ENCODE data around the gene MRPL14. TPM values are rescaled to one million over a fixed set of nuclear protein-coding genes. Genes with fewer than 3 reads are reported as not detected.

MRPL14 gene
- total and polyA plus RNA-seq, 10 of the 15 experiments (the other 5 are each of a cell fraction or from before 2014, with no cell fraction given) = 80.5 to 294 (median 122) TPM

DNA sequence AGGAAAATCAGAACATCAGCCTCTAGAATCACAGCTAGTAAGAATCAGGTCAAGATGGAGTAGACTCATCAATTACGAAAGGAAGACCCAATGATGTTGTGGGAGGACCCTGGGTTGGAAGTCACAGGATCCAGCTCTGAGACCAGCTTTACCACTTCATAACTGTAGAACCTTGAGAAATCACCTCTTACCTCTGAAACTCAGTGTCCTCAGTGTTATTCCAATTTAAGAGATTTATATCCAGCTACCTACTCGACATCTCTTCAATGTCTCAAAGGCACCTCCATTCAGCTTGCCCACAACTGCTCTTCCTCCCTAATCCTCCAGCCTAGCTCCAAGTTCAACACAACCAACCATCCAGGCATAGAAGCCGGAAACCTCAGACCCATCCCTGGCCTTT lies 16.3 kb downstream of the MRPL14 start:
- H3K27ac ChIP-seq (ENCODE audit: control insufficient read depth, insufficient read depth) = no peak overlapping the region
- CTCF ChIA-PET = interaction anchor here (0.6 to 2.4 kb wide), 8 partner anchors 13 to 337 kb away, joined by 3 to 19 read pairs (median 4); no protein-coding TSS in a partner anchor
- DNase-seq (ENCODE audit: low read depth, low spot score) = no peak
- SMC1A ChIA-PET (ENCODE audit: uncharacterized antibody, unreplicated experiment) = interaction anchor here (0.9 to 1.9 kb wide), 3 partner anchors 11 to 156 kb away, joined by 3 to 5 read pairs (median 3); no protein-coding TSS in a partner anchor
- POLR2A ChIA-PET = no interaction called here
- no peaks in the 10 kb centered on the region for H3K27me3 ChIP-seq (replicated peaks in 1 of 2; ENCODE audit: control insufficient read depth in 2 of 2, insufficient read depth in 2 of 2, low read length in 1 of 2)
- no peak overlapping the region for H2AFZ ChIP-seq (ENCODE audit: control insufficient read depth, low read depth, low read length)
- H3K4me2 ChIP-seq (ENCODE audit: control insufficient read depth, insufficient read depth) = no peak overlapping the region
- H3K4me1 ChIP-seq (ENCODE audit: control insufficient read depth, insufficient read depth, low read length) = no peaks in the 10 kb centered on the region
- 100% methylated on average over 3 of the region's 3 CpGs for WGBS (ENCODE audit: insufficient coverage, insufficient replicate concordance, low lambda C conversion rate, missing lambda C conversion rate)
- no peak overlapping the region for H3K9ac ChIP-seq (ENCODE audit: control insufficient read depth, insufficient read depth, low read length)
- RAD21 ChIA-PET (ENCODE audit: unreplicated experiment) = interaction anchor here (0.8 kb wide), 1 partner anchor 15 kb away, joined by 3 read pairs; no protein-coding TSS in a partner anchor
- no peaks in the 10 kb centered on the region for H3K9me3 ChIP-seq (replicated peaks; ENCODE audit: control insufficient read depth, insufficient read depth, low read length)
- peaks cover 23 to 36% of the 10 kb centered on the region in 2 experiments for H3K36me3 ChIP-seq (ENCODE audit: control insufficient read depth in 2 of 2, insufficient read depth in 2 of 2, low read length in 1 of 2)
- in situ Hi-C loops (cut with MboI) (no loop called here), intact Hi-C loops (cut with micrococcal nuclease; ENCODE audit: unreplicated experiment) (no loop called here)
- H3K79me2 ChIP-seq (ENCODE audit: control insufficient read depth, insufficient read depth, low read length) = peaks cover 2% of the 10 kb centered on the region; the same call in 1 of the 2 replicates
- H3K4me3 ChIP-seq = no peak overlapping the region
- FAIRE-seq = no peak
- H4K20me1 ChIP-seq (ENCODE audit: control insufficient read depth, insufficient read depth) = no peaks in the 10 kb centered on the region
- no peak for ATAC-seq
- BruUV-seq (replicated peaks) = no TSS peak
- TF ChIP-seq SMAD1 (IDR thresholded peaks at IDR 0.05; ENCODE audit: low read depth, partially characterized antibody) = no peak
- no peak for TF ChIP-seq NFIC (IDR thresholded peaks at IDR 0.05; ENCODE audit: low read depth, low read length)
- TF ChIP-seq, protein P1, sequence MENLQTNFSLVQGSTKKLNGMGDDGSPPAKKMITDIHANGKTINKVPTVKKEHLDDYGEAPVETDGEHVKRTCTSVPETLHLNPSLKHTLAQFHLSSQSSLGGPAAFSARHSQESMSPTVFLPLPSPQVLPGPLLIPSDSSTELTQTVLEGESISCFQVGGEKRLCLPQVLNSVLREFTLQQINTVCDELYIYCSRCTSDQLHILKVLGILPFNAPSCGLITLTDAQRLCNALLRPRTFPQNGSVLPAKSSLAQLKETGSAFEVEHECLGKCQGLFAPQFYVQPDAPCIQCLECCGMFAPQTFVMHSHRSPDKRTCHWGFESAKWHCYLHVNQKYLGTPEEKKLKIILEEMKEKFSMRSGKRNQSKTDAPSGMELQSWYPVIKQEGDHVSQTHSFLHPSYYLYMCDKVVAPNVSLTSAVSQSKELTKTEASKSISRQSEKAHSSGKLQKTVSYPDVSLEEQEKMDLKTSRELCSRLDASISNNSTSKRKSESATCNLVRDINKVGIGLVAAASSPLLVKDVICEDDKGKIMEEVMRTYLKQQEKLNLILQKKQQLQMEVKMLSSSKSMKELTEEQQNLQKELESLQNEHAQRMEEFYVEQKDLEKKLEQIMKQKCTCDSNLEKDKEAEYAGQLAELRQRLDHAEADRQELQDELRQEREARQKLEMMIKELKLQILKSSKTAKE (IDR thresholded peaks at IDR 0.05; ENCODE audit: low read depth, poor library complexity, severe bottlenecking) = no peak
- TF ChIP-seq, protein P2, sequence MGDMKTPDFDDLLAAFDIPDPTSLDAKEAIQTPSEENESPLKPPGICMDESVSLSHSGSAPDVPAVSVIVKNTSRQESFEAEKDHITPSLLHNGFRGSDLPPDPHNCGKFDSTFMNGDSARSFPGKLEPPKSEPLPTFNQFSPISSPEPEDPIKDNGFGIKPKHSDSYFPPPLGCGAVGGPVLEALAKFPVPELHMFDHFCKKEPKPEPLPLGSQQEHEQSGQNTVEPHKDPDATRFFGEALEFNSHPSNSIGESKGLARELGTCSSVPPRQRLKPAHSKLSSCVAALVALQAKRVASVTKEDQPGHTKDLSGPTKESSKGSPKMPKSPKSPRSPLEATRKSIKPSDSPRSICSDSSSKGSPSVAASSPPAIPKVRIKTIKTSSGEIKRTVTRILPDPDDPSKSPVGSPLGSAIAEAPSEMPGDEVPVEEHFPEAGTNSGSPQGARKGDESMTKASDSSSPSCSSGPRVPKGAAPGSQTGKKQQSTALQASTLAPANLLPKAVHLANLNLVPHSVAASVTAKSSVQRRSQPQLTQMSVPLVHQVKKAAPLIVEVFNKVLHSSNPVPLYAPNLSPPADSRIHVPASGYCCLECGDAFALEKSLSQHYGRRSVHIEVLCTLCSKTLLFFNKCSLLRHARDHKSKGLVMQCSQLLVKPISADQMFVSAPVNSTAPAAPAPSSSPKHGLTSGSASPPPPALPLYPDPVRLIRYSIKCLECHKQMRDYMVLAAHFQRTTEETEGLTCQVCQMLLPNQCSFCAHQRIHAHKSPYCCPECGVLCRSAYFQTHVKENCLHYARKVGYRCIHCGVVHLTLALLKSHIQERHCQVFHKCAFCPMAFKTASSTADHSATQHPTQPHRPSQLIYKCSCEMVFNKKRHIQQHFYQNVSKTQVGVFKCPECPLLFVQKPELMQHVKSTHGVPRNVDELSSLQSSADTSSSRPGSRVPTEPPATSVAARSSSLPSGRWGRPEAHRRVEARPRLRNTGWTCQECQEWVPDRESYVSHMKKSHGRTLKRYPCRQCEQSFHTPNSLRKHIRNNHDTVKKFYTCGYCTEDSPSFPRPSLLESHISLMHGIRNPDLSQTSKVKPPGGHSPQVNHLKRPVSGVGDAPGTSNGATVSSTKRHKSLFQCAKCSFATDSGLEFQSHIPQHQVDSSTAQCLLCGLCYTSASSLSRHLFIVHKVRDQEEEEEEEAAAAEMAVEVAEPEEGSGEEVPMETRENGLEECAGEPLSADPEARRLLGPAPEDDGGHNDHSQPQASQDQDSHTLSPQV (IDR thresholded peaks at IDR 0.05) = no peak
- TF ChIP-seq, protein P3, sequence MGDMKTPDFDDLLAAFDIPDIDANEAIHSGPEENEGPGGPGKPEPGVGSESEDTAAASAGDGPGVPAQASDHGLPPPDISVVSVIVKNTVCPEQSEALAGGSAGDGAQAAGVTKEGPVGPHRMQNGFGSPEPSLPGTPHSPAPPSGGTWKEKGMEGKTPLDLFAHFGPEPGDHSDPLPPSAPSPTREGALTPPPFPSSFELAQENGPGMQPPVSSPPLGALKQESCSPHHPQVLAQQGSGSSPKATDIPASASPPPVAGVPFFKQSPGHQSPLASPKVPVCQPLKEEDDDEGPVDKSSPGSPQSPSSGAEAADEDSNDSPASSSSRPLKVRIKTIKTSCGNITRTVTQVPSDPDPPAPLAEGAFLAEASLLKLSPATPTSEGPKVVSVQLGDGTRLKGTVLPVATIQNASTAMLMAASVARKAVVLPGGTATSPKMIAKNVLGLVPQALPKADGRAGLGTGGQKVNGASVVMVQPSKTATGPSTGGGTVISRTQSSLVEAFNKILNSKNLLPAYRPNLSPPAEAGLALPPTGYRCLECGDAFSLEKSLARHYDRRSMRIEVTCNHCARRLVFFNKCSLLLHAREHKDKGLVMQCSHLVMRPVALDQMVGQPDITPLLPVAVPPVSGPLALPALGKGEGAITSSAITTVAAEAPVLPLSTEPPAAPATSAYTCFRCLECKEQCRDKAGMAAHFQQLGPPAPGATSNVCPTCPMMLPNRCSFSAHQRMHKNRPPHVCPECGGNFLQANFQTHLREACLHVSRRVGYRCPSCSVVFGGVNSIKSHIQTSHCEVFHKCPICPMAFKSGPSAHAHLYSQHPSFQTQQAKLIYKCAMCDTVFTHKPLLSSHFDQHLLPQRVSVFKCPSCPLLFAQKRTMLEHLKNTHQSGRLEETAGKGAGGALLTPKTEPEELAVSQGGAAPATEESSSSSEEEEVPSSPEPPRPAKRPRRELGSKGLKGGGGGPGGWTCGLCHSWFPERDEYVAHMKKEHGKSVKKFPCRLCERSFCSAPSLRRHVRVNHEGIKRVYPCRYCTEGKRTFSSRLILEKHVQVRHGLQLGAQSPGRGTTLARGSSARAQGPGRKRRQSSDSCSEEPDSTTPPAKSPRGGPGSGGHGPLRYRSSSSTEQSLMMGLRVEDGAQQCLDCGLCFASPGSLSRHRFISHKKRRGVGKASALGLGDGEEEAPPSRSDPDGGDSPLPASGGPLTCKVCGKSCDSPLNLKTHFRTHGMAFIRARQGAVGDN (IDR thresholded peaks at IDR 0.05) = no peak
- TF ChIP-seq CHD2 (IDR thresholded peaks at IDR 0.05; ENCODE audit: borderline replicate concordance, low read depth, low read length) = no peak
- no peak for TF ChIP-seq MEF2B (IDR thresholded peaks at IDR 0.05; ENCODE audit: partially characterized antibody, poor library complexity, severe bottlenecking)
- TF ChIP-seq, protein P4, sequence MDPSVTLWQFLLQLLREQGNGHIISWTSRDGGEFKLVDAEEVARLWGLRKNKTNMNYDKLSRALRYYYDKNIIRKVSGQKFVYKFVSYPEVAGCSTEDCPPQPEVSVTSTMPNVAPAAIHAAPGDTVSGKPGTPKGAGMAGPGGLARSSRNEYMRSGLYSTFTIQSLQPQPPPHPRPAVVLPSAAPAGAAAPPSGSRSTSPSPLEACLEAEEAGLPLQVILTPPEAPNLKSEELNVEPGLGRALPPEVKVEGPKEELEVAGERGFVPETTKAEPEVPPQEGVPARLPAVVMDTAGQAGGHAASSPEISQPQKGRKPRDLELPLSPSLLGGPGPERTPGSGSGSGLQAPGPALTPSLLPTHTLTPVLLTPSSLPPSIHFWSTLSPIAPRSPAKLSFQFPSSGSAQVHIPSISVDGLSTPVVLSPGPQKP (IDR thresholded peaks at IDR 0.05; ENCODE audit: low read depth, low read length) = no peak

Data from GM12878 (cell line).